CD4-positive, alpha-beta T cell (primary cell): ENCODE measurements around the gene SH3BP5. TPM values are rescaled to one million over a fixed set of nuclear protein-coding genes. Genes with fewer than 3 reads are reported as not detected.
A peak's percentile ranks its signal among the peaks of the same experiment; 100 is the strongest.

Source experiments
- ATAC-seq: fragments of 200-7000 bp; cut with Tn5 transposase; one replicate; pipeline ENCODE4 v1.10.0; 2022; ENCODE audit warnings: mild to moderate bottlenecking; ENCODE audit not compliant: poor library complexity
- CTCF ChIA-PET: fragments of 350-600 bp; sonication (Branson Sonifier 250); formaldehyde crosslinking; loops from one replicate; lab custom pipeline; 2021; ENCODE audit warnings: antibody characterized with exemption, inconsistent platforms; lab: Charles Lee
- POLR2A ChIA-PET: fragments of 350-600 bp; sonication (Branson Sonifier 250); formaldehyde crosslinking; loops from one replicate; lab custom pipeline; 2021; ENCODE audit warnings: antibody characterized with exemption, inconsistent platforms; lab: Charles Lee
- DNase-seq, 14 experiments: peaks; one replicate each; pipeline ENCODE4 v3.0.0-alpha.2; 2013 to 2020; ENCODE audit warnings: mixed read lengths in 2 of 14
- H3K27ac ChIP-seq, 2 donors: one replicate each; pipeline versions ENCODE4 v1.5.1 to v1.7.0; 2013; ENCODE audit warnings: low read length in 2 of 2, low read depth in 1 of 2, mild to moderate bottlenecking in 1 of 2
- H3K27me3 ChIP-seq, 2 experiments: 1 replicate in 1 of 2; 2 replicates in 1 of 2; pipeline versions ENCODE4 v1.6.1 to v1.7.0; 2013; ENCODE audit warnings: low read length in 2 of 2, control low read depth in 1 of 2, mild to moderate bottlenecking in 1 of 2, moderate library complexity in 1 of 2; ENCODE audit not compliant: insufficient read depth in 2 of 2, control insufficient read depth in 1 of 2
- H3K36me3 ChIP-seq: one replicate; pipeline ENCODE4 v1.6.1; 2013; ENCODE audit warnings: low read length, control low read depth; ENCODE audit not compliant: insufficient read depth
- H3K4me1 ChIP-seq: one replicate; pipeline ENCODE4 v1.6.1; 2013; ENCODE audit warnings: low read length, control low read depth; ENCODE audit not compliant: insufficient read depth
- H3K4me3 ChIP-seq: one replicate; pipeline ENCODE4 v1.5.1; 2013; ENCODE audit warnings: mild to moderate bottlenecking, low read length, moderate library complexity
- H3K9me3 ChIP-seq, 2 experiments: 1 replicate in 1 of 2; 2 replicates in 1 of 2; pipeline versions ENCODE4 v1.6.1 to v1.7.0; 2013; ENCODE audit warnings: low read length in 2 of 2, mild to moderate bottlenecking in 2 of 2, control low read depth in 1 of 2, moderate library complexity in 1 of 2; ENCODE audit not compliant: control insufficient read depth in 1 of 2, insufficient read depth in 1 of 2
- H3K27ac Mint-ChIP-seq: one replicate; pipeline ENCODE4 v1.8.0; 2020; ENCODE audit warnings: mixed read lengths
- H3K27me3 Mint-ChIP-seq: one replicate; pipeline ENCODE4 v1.8.0; 2021; ENCODE audit warnings: mixed read lengths
- H3K36me3 Mint-ChIP-seq: one replicate; pipeline ENCODE4 v1.8.0; 2021; ENCODE audit warnings: low read depth, mixed read lengths
- H3K4me1 Mint-ChIP-seq: one replicate; pipeline ENCODE4 v1.8.0; 2021; ENCODE audit warnings: low read depth, mixed read lengths
- H3K4me3 Mint-ChIP-seq: one replicate; pipeline ENCODE4 v1.8.0; 2020; ENCODE audit warnings: mild to moderate bottlenecking, mixed read lengths
- H3K9me3 Mint-ChIP-seq: one replicate; pipeline ENCODE4 v1.8.0; 2020; ENCODE audit warnings: mixed read lengths
- CTCF ChIP-seq: fragments of 200-600 bp; IDR thresholded peaks from one replicate; pipeline ENCODE4 v1.8.0; 2022; ENCODE audit warnings: antibody characterized with exemption, mild to moderate bottlenecking
- intact Hi-C, 2 experiments: fragments of 100-400 bp; cut with DNase I in 1 of 2; cut with micrococcal nuclease in 1 of 2; formaldehyde crosslinking; loops; one replicate each; pipeline versions ENCODE4 v1.15.1 to v1.9.0; 2023 to 2025; cut with DNase I, micrococcal nuclease
- total RNA-seq, 174 experiments: library from RNA in 2 of 174; stranded (reverse) in 2 of 174; gene quantifications; one replicate each; pipeline ENCODE4 v1.2.3 and lab custom pipeline; 2021 to 2026

SH3BP5 gene
- total RNA-seq, 2 experiments from 2014 or later, result 16.8 to 17.7 TPM

GRCh38 chr3:15318661-15319060 is 13.7 kb downstream of the SH3BP5 start:
- ATAC-seq, result no peak

DNA sequence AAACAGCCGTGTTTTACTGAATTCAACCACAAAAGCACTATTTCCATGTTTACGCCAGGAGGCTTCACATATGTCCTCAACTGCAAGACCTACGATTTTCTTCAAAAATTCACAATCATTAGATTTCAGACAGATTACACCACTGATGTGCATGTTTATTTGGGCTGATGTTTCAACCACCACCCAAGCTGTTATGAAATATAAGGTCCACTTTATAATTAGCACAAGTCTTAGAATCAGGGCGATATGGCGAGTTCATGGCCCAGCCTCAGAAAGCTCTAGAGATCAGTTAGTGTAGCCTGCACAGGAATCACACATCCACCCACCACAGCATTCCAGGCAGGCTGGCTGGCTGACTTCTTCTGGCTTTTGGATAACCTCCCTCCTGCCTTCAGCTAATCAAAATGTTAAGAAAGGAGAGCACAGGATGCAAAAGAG is 15.4 kb downstream of the SH3BP5 start:
- H3K36me3 Mint-ChIP-seq, result peaks cover 19% of the 10 kb centered on the region
- Histone ChIP-seq H3K27me3 (no peaks in the 10 kb centered on the region), H3K4me1 (peaks cover 66% of the 10 kb centered on the region), H3K36me3 (peaks cover 1% of the 10 kb centered on the region), H3K9me3 (no peaks in the 10 kb centered on the region), H3K4me3 (no peak overlapping the region), H3K27ac (no peak overlapping the region)
- H3K9me3 Mint-ChIP-seq, result no peaks in the 10 kb centered on the region
- ATAC-seq, result no peak
- CTCF ChIA-PET, result interaction anchor here (0.7 to 2.9 kb wide), 4 partner anchors 11 to 46 kb away, joined by 3 to 12 read pairs (median 4); partner anchors contain the start of gene SH3BP5
- H3K4me1 Mint-ChIP-seq, result peaks cover 77% of the 10 kb centered on the region
- intact Hi-C loops, result no loop called here
- H3K4me3 Mint-ChIP-seq, result no peak overlapping the region
- TF ChIP-seq CTCF, result no peak
- H3K27me3 Mint-ChIP-seq, result no peaks in the 10 kb centered on the region
- H3K27ac Mint-ChIP-seq, result peak overlapping the region; percentile 8
- no peak for DNase-seq
- POLR2A ChIA-PET, result no interaction called here

More at GRCh38 chr3:15318661-15319060, 13.7 kb downstream of the SH3BP5 start:
- Mint-ChIP-seq H3K4me1 (peaks cover 73% of the 10 kb centered on the region), H3K27me3 (no peaks in the 10 kb centered on the region), H3K36me3 (peaks cover 18% of the 10 kb centered on the region), H3K27ac (peak overlapping the region; percentile 77), H3K4me3 (no peak overlapping the region), H3K9me3 (no peaks in the 10 kb centered on the region)
- ChIA-PET POLR2A (interaction anchor here (1.1 kb wide), 1 partner anchor 25 kb away, joined by 3 read pairs; no protein-coding TSS in a partner anchor), CTCF (interaction anchor here (0.8 to 2.9 kb wide), 2 partner anchors 12 to 13 kb away, joined by 3 to 12 read pairs; partner anchors contain the start of gene SH3BP5)
- Histone ChIP-seq H3K27me3 (no peaks in the 10 kb centered on the region), H3K27ac (no peak overlapping the region), H3K4me3 (no peak overlapping the region), H3K4me1 (peaks cover 73% of the 10 kb centered on the region), H3K36me3 (peaks cover 9% of the 10 kb centered on the region), H3K9me3 (no peaks in the 10 kb centered on the region)
- DNase-seq, result no peak
- no peak for TF ChIP-seq CTCF
- intact Hi-C loops, result no loop called here

DNA sequence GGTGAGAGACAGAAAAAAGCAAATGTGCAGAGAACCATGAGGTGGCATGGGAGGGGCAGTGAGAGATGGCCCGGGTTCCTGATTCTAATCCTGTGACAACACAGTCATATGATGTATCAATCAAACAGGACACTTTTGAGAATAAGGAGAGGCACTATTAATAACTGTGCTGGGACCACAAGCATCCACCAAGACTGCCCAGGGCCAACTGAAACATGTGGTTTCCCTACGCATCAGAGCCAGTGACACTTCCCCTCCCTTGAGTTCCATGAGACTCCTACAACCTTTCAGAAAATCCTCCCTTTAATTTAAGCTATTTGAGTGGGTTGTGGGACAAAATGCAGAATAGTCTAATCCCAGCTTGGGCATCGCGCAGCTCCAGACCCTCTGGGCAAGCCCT is 17.4 kb downstream of the SH3BP5 start:
- Histone ChIP-seq H3K9me3 (no peaks in the 10 kb centered on the region), H3K4me3 (no peak overlapping the region), H3K4me1 (peaks cover 75% of the 10 kb centered on the region), H3K36me3 (peaks cover 12% of the 10 kb centered on the region), H3K27ac (peak overlapping the region in 1 of 2 donors; percentile 6), H3K27me3 (no peaks in the 10 kb centered on the region)
- no peak for ATAC-seq
- peak overlapping the region; percentile 63 for H3K27ac Mint-ChIP-seq
- peak overlapping the region; percentile 30 for H3K4me3 Mint-ChIP-seq
- no peaks in the 10 kb centered on the region for H3K9me3 Mint-ChIP-seq
- ChIA-PET CTCF (no interaction called here), POLR2A (no interaction called here)
- DNase-seq, result peak in 1 of 14 experiments; percentile 27
- H3K27me3 Mint-ChIP-seq, result no peaks in the 10 kb centered on the region
- TF ChIP-seq CTCF, result no peak
- intact Hi-C loops, result no loop called here
- H3K36me3 Mint-ChIP-seq, result peaks cover 23% of the 10 kb centered on the region
- peaks cover 69% of the 10 kb centered on the region for H3K4me1 Mint-ChIP-seq
